IMR-90 (cell line): ENCODE results near the gene KAZN. TPM values are rescaled to one million over a fixed set of nuclear protein-coding genes. Genes with fewer than 3 reads are reported as not detected.

Source experiments
- ATAC-seq: fragments of 200-7000 bp; cut with Tn5 transposase; 2 replicates; pipeline ENCODE4 v1.9.1; 2020; ENCODE audit warnings: low read depth, mild to moderate bottlenecking, moderate library complexity
- BruUV-seq: library from RNA; stranded (reverse); fragments of 400-500 nt; replicated peaks from 2 replicates; lab custom pipeline; 2021; lab: Mats Ljungman, UMichigan
- CTCF ChIA-PET: fragments of 300-600 bp; formaldehyde crosslinking; extraction: SDS; loops from one replicate; lab custom pipeline; 2021; ENCODE audit warnings: antibody characterized with exemption; lab: Yijun Ruan, JAX
- POLR2A ChIA-PET: fragments of 300-600 bp; sonication (Branson Sonifier 250); formaldehyde crosslinking; loops from one replicate; lab custom pipeline; 2022; ENCODE audit warnings: antibody characterized with exemption; ENCODE audit not compliant: unreplicated experiment; lab: Charles Lee
- DNase-seq: peaks from one replicate; pipeline ENCODE4 v3.0.0; 2013
- H2AFZ ChIP-seq: replicated peaks from 2 replicates; pipeline ENCODE3; 2013; ENCODE audit warnings: low read length, mild to moderate bottlenecking; ENCODE audit not compliant: poor library complexity
- H2AK5ac ChIP-seq: 2 replicates; pipeline ENCODE4 v1.6.1; 2013; ENCODE audit warnings: low read depth, low read length, inconsistent platforms
- H2AK9ac ChIP-seq: replicated peaks from 2 replicates; pipeline ENCODE3; 2013; ENCODE audit warnings: mild to moderate bottlenecking, low read depth, low read length, moderate library complexity; ENCODE audit not compliant: poor library complexity
- H2BK120ac ChIP-seq: 2 replicates; pipeline ENCODE4 v1.6.1; 2013; ENCODE audit warnings: low read depth, low read length, inconsistent platforms
- H2BK15ac ChIP-seq: 3 replicates; pipeline ENCODE4 v1.6.1; 2013; ENCODE audit warnings: low read depth, low read length, inconsistent platforms
- H2BK20ac ChIP-seq: 2 replicates; pipeline ENCODE4 v1.6.1; 2013; ENCODE audit warnings: low read depth, mild to moderate bottlenecking, inconsistent platforms, low read length, moderate library complexity
- H2BK5ac ChIP-seq: 2 replicates; pipeline ENCODE4 v1.6.1; 2013; ENCODE audit warnings: mild to moderate bottlenecking, low read depth, low read length, inconsistent platforms; ENCODE audit not compliant: poor library complexity, severe bottlenecking
- H3K14ac ChIP-seq: replicated peaks from 2 replicates; pipeline ENCODE4 v1.6.1; 2013; ENCODE audit warnings: low read depth, low read length, inconsistent platforms
- H3K18ac ChIP-seq: 2 replicates; pipeline ENCODE4 v1.6.1; 2013; ENCODE audit warnings: low read depth, low read length, control low read depth
- H3K23ac ChIP-seq: 2 replicates; pipeline ENCODE4 v1.6.1; 2013; ENCODE audit warnings: low read depth, low read length, inconsistent platforms
- H3K27ac ChIP-seq: 2 replicates; pipeline ENCODE4 v1.5.1; 2013; ENCODE audit warnings: mild to moderate bottlenecking, control low read depth, low read length; ENCODE audit not compliant: insufficient read depth
- H3K27me3 ChIP-seq: 2 replicates; pipeline ENCODE4 v1.6.1; 2013; ENCODE audit warnings: low read length; ENCODE audit not compliant: control insufficient read depth, insufficient read depth
- H3K36me3 ChIP-seq: 2 replicates; pipeline ENCODE4 v1.6.1; 2013; ENCODE audit warnings: low read length, mixed read lengths; ENCODE audit not compliant: control insufficient read depth, insufficient read depth
- H3K4ac ChIP-seq: 2 replicates; pipeline ENCODE4 v1.6.1; 2013; ENCODE audit warnings: low read depth, low read length, inconsistent platforms
- H3K4me1 ChIP-seq: 2 replicates; pipeline ENCODE4 v1.6.1; 2013; ENCODE audit warnings: low read length, mixed read lengths; ENCODE audit not compliant: control insufficient read depth, insufficient read depth
- H3K4me2 ChIP-seq: 2 replicates; pipeline ENCODE4 v1.6.1; 2013; ENCODE audit warnings: low read depth, mild to moderate bottlenecking, control low read depth, low read length, moderate library complexity
- H3K4me3 ChIP-seq: 2 replicates; pipeline ENCODE4 v1.5.1; 2013; ENCODE audit warnings: low read depth, mild to moderate bottlenecking, control low read depth, low read length, moderate library complexity; ENCODE audit not compliant: insufficient read depth
- H3K56ac ChIP-seq: 2 replicates; pipeline ENCODE4 v1.6.1; 2013; ENCODE audit warnings: low read length, inconsistent platforms; ENCODE audit not compliant: insufficient read depth; ENCODE audit errors: extremely low read depth
- H3K79me1 ChIP-seq, 2 experiments: 2 replicates each; pipeline ENCODE4 v1.6.1; 2013; ENCODE audit warnings: low read length in 2 of 2, inconsistent platforms in 1 of 2, low read depth in 1 of 2
- H3K9ac ChIP-seq: 2 replicates; pipeline ENCODE4 v1.6.1; 2013; ENCODE audit warnings: low read depth, low read length, control low read depth
- H3K9me1 ChIP-seq: 2 replicates; pipeline ENCODE4 v1.6.1; 2013; ENCODE audit warnings: low read length, inconsistent platforms; ENCODE audit not compliant: insufficient read depth
- H3K9me3 ChIP-seq: 2 replicates; pipeline ENCODE4 v1.6.1; 2013; ENCODE audit warnings: low read length; ENCODE audit not compliant: control insufficient read depth, insufficient read depth
- H4K20me1 ChIP-seq: 2 replicates; pipeline ENCODE4 v1.6.1; 2013; ENCODE audit warnings: low read length, inconsistent platforms; ENCODE audit not compliant: insufficient read depth
- H4K5ac ChIP-seq: 2 replicates; pipeline ENCODE4 v1.6.1; 2013; ENCODE audit warnings: mild to moderate bottlenecking, low read depth, low read length, control low read depth
- H4K8ac ChIP-seq, 2 experiments: 2 replicates each; pipeline ENCODE4 v1.6.1; 2013; ENCODE audit warnings: low read depth in 2 of 2, low read length in 2 of 2, control low read depth in 1 of 2, inconsistent platforms in 1 of 2
- H4K91ac ChIP-seq: 2 replicates; pipeline ENCODE4 v1.6.1; 2013; ENCODE audit warnings: low read depth, low read length, inconsistent platforms; ENCODE audit not compliant: insufficient read depth
- CEBPB ChIP-seq: IDR thresholded peaks from 2 replicates; pipeline ENCODE4 v1.6.1; 2012; ENCODE audit warnings: low read depth, low read length, improper control_type of control experiment
- MAFK ChIP-seq: IDR thresholded peaks from 2 replicates; pipeline ENCODE4 v1.6.1; 2012; ENCODE audit warnings: low read depth, low read length, improper control_type of control experiment
- MAZ ChIP-seq: IDR thresholded peaks from 2 replicates; pipeline ENCODE4 v1.6.1; 2012; ENCODE audit warnings: low read depth, mild to moderate bottlenecking, low read length, improper control_type of control experiment, moderate library complexity, borderline replicate concordance
- MXI1 ChIP-seq: IDR thresholded peaks from 2 replicates; pipeline ENCODE4 v1.6.1; 2012; ENCODE audit warnings: low read depth, mild to moderate bottlenecking, low read length, moderate library complexity, borderline replicate concordance
- NFE2L2 ChIP-seq: fragments of 150-350 bp; IDR thresholded peaks from 2 replicates; pipeline ENCODE4 v1.6.1; 2016; ENCODE audit warnings: low read depth, mild to moderate bottlenecking, low read length
- POLR2A ChIP-seq: IDR thresholded peaks from 2 replicates; pipeline ENCODE4 v1.6.1; 2012; ENCODE audit warnings: mild to moderate bottlenecking, low read depth, low read length
- RAD21 ChIP-seq: IDR thresholded peaks from 2 replicates; pipeline ENCODE4 v1.6.1; 2012; ENCODE audit warnings: low read length, improper control_type of control experiment
- RCOR1 ChIP-seq: IDR thresholded peaks from 2 replicates; pipeline ENCODE4 v1.6.1; 2012; ENCODE audit warnings: mild to moderate bottlenecking, low read length, improper control_type of control experiment; ENCODE audit not compliant: insufficient replicate concordance
- SMC3 ChIP-seq: fragments of 150-350 bp; IDR thresholded peaks from 2 replicates; pipeline ENCODE4 v1.6.1; 2016; ENCODE audit warnings: low read depth, mild to moderate bottlenecking, antibody characterized with exemption, low read length, moderate library complexity
- USF2 ChIP-seq: fragments of 150-350 bp; IDR thresholded peaks from 2 replicates; pipeline ENCODE4 v1.6.1; 2017; ENCODE audit warnings: mild to moderate bottlenecking, antibody characterized with exemption, low read length, low read depth
- WGBS, 2 experiments: methylation state at CpG; one replicate each; pipeline versions ENCODE4 v1.1.5 to v1.1.7; 2013; ENCODE audit warnings: missing lambda C conversion rate in 2 of 2; ENCODE audit not compliant: insufficient read length in 1 of 2; ENCODE audit errors: extremely low coverage in 2 of 2; 5-methylcytosine and 5-hydroxymethylcytosine counted together
- dilution Hi-C: fragments of 300-500 bp; cut with HindIII; formaldehyde crosslinking; loops from one replicate; pipeline ENCODE4 v1.14.3; 2018; ENCODE audit warnings: low sequenced_read_pairs; ENCODE audit not compliant: unreplicated experiment
- in situ Hi-C: fragments of 300-500 bp; cut with MboI; formaldehyde crosslinking; loops from 3 replicates; pipeline ENCODE4 v1.14.3; 2019; ENCODE audit warnings: low sequenced_read_pairs, inconsistent platforms, mixed read lengths
- intact Hi-C: fragments of 100-400 bp; cut with micrococcal nuclease; formaldehyde crosslinking; loops from 2 replicates; pipeline ENCODE4 v1.10.0; 2022
- polyA plus RNA-seq, 3 experiments: library from polyadenylated mRNA; depleted of rRNA; stranded (reverse); fragments of >200 nt; gene quantifications; 2 replicates each; pipeline ENCODE4 v1.2.3, GENCODE V29; 2012; ENCODE audit warnings: low replicate concordance in 1 of 3
- total RNA-seq: library from RNA; depleted of rRNA; stranded (reverse); fragments of >200 nt; gene quantifications from 2 replicates; pipeline ENCODE4 v1.2.3, GENCODE V29; 2012
- TF ChIP-seq, protein P1 (sequence below): fragments of 150-350 bp; IDR thresholded peaks from 2 replicates; pipeline ENCODE4 v1.6.1; 2016; ENCODE audit warnings: low read depth, mild to moderate bottlenecking, low read length, moderate library complexity, borderline replicate concordance
- TF ChIP-seq, protein P2 (sequence below): conservative IDR thresholded peaks from 2 replicates; pipeline ENCODE4 v1.5.1; 2012; ENCODE audit warnings: mild to moderate bottlenecking, low read depth, low read length, improper control_type of control experiment

KAZN gene
- total and polyA plus RNA-seq, 2 of the 4 experiments (the other 2 are of a cell fraction): 5.2 to 10.5 TPM

GRCh38 chr1:14843525-14843924 lies 245.0 kb downstream of the KAZN start:
- Histone ChIP-seq H3K79me1 (no peaks in the 10 kb centered on the region), H3K4me1 (peaks cover 10% of the 10 kb centered on the region), H3K9me3 (peaks cover 6% of the 10 kb centered on the region; the same call in 1 of the 2 replicates), H4K5ac (peak overlapping the region; percentile 58; the same call in 1 of the 2 replicates), H2AFZ (no peak overlapping the region), H2BK5ac (peak overlapping the region; percentile 47), H3K4me3 (no peak overlapping the region), H4K20me1 (peaks cover 3% of the 10 kb centered on the region; the same call in 1 of the 2 replicates), H3K4ac (peak overlapping the region; percentile 96), H3K14ac (peak overlapping the region; percentile 88), H3K4me2 (no peak overlapping the region; the same call in 1 of the 2 replicates), H2AK9ac (no peak overlapping the region), H2BK15ac (peak overlapping the region; percentile 77; the same call in 2 of the 3 replicates), H2BK120ac (peak overlapping the region; percentile 94), H3K36me3 (no peaks in the 10 kb centered on the region), H3K27ac (peak overlapping the region; percentile 85), H2AK5ac (peak overlapping the region; percentile 76), H3K18ac (peak overlapping the region; percentile 78), H2BK20ac (peak overlapping the region; percentile 94), H3K9ac (no peak overlapping the region), H3K27me3 (no peaks in the 10 kb centered on the region), H4K91ac (peak overlapping the region; percentile 87), H3K56ac (peak overlapping the region; percentile 55; the same call in 1 of the 2 replicates), H3K9me1 (peaks cover 4% of the 10 kb centered on the region; the same call in 1 of the 2 replicates), H3K23ac (peak overlapping the region; percentile 87), H4K8ac (peak overlapping the region; percentile 56 to 82; a peak in 2 of 4 replicates)
- in situ Hi-C loops (no loop called here), dilution Hi-C loops (no loop called here), intact Hi-C loops (no loop called here)
- POLR2A ChIA-PET: no interaction called here
- CTCF ChIA-PET: interaction anchor here (0.6 to 1.7 kb wide), 2 partner anchors 50 to 184 kb away, joined by 3 to 6 read pairs; no protein-coding TSS in a partner anchor
- WGBS, 2 experiments: no CpG with 5 or more reads among the region's 6 CpGs
- DNase-seq (no peak), ATAC-seq (no peak; the same call in 1 of the 2 replicates)
- no TSS peak for BruUV-seq
- TF ChIP-seq CEBPB (no peak), POLR2A (no peak), RAD21 (no peak), SMC3 (no peak), MXI1 (no peak), MAFK (no peak), NFE2L2 (no peak), USF2 (no peak), RCOR1 (no peak), MAZ (no peak)
- TF ChIP-seq, protein P1, sequence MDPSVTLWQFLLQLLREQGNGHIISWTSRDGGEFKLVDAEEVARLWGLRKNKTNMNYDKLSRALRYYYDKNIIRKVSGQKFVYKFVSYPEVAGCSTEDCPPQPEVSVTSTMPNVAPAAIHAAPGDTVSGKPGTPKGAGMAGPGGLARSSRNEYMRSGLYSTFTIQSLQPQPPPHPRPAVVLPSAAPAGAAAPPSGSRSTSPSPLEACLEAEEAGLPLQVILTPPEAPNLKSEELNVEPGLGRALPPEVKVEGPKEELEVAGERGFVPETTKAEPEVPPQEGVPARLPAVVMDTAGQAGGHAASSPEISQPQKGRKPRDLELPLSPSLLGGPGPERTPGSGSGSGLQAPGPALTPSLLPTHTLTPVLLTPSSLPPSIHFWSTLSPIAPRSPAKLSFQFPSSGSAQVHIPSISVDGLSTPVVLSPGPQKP: no peak
- TF ChIP-seq, protein P2, sequence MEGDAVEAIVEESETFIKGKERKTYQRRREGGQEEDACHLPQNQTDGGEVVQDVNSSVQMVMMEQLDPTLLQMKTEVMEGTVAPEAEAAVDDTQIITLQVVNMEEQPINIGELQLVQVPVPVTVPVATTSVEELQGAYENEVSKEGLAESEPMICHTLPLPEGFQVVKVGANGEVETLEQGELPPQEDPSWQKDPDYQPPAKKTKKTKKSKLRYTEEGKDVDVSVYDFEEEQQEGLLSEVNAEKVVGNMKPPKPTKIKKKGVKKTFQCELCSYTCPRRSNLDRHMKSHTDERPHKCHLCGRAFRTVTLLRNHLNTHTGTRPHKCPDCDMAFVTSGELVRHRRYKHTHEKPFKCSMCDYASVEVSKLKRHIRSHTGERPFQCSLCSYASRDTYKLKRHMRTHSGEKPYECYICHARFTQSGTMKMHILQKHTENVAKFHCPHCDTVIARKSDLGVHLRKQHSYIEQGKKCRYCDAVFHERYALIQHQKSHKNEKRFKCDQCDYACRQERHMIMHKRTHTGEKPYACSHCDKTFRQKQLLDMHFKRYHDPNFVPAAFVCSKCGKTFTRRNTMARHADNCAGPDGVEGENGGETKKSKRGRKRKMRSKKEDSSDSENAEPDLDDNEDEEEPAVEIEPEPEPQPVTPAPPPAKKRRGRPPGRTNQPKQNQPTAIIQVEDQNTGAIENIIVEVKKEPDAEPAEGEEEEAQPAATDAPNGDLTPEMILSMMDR: no peak
